NCI-H146 treated with DMSO at 0.1 percent for 48 hours (cell line): ENCODE data around the gene JPH4.
"Not testable (repeated sequence)": the region's sequence is repeated elsewhere in the genome, so short reads cannot be mapped to it uniquely, and the experiment has no call there.

Experiments used
- DNase-seq: peaks from one replicate; lab custom pipeline; 2025; ENCODE audit not compliant: unreplicated experiment; lab: John Stamatoyannopoulos, UW

The JPH4 gene

DNA sequence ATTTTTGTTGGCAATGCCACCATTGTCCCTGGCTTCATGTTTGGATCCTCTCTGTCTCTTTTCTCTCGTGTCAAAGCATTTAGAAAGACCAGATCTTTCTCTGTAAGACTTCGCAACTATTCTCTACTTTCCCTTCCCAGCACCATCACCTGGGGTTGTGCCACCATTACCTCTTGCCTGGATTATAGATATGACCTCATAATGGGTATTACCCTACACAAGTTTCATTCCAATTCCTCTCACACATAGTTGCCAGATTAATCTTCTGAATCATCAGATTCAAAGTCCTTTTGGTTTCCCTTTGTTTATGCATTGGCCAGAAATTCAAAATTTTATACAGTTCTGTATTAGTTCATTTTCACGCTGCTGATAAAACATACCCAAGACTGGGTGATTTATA, 30.4 kb upstream of the JPH4 start:
- no peak for DNase-seq

DNA sequence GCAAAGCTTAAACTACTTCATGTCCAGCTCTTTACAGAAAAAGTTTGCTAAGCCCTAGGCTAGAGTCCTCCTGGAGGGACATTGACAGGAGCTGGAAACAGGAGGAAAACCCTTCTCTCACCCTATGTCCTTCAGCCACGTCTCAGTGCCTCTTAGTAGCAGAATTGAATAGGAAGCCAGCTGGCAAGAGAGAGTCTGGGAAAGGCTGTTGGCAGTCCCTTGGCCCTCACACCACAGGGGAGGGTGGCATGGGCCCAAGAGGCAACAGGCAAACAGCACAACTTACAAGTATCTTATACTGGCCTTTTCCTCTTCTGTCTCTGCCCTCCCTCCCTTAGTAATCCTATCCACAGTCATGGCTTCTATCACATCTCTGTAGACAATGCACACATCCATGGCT, 29.9 kb upstream of the JPH4 start:
- DNase-seq = no peak

DNA sequence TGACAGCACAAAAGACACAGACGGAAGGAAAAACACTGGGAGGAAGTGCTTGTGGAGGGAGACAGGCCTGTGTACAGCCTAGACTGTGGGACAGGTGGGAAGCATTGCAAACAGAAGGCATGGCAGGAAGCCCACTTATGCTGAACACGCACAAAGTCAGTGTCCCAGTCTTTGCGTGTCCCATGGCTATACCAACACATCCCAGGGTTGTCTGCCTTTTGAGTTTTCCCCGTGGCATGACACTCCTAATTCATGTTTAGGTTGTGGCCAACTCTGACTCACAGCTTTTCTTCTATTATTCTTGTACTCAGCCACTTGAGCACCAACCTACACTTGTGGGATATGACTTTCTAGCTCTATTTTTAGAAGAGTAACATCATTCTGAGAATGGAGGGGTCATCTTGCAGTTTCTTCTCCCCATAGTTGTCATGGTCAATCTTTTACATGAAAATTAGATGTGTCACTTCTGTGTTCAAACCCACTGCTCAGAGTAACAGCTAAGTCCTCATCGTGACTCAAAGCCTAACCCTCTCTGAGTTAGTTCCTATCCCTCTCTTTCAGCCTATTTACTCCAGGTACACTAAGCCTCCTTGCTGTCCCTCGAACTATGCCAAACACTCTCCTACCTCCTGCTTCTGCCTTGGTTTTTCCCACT, 27.5 kb upstream of the JPH4 start:
- no peak for DNase-seq

DNA sequence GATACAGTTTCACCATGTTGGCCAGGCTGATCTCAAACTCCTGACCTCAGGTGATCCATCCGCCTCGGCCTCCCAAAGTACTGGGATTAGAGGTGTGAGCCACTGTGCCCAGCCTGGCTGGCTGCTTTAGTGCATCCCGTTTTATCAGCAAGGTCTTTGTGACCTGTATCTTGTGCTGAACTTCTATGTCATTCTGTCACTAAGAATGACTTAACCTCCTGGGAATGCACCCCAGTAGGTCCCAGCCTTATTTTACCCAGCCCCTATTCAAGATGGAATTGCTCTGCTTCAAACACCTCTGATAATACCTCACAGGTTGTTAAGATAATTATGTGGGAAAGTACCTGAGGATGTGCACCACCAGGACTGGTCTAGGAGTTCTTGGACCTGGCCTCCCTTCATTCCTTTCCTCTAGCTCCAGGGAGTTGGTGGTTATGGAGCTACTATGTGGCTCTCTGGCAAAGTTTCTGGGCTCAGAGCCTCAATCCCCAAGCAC, 26.1 kb upstream of the JPH4 start:
- no peak for DNase-seq

DNA sequence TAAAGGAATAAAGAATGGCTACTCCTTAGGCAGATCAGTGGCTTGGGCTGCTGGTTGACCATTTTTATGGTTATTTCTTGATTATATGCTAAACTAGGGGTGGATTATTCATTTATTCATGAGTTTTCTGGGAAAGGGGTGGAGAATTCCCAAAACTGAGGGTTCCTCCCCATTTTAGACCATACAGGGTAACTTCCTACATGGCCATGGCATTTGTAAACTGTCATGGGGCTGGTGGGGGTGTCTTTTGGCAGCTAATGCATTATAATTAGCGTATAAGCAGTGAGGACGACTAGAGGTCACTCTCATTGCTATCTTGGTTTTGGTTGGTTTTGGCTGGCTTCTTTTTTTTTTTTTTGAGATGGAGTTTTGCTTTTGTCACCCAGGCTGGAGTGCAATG, 25.6 kb upstream of the JPH4 start:
- no peak for DNase-seq

DNA sequence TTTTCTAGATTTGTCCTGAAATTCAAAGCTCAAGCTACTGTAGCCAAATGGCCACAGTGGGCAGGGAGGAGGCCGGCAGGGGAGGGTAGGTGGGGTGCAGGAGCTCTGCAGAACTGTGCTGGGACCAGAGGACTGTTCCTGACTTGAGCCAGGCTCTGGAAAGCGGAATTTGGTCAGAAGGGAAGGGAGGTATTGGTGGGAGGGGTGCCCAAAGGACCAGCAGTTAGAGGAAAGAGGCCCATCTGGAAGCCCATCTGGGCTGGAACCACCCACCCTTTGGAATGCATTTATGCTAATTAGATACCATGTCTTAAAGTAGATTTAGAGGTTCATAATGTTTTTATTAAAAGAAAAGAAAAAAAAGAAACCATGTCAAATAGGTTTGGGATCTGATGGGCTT, 24.5 kb upstream of the JPH4 start:
- DNase-seq = no peak

DNA sequence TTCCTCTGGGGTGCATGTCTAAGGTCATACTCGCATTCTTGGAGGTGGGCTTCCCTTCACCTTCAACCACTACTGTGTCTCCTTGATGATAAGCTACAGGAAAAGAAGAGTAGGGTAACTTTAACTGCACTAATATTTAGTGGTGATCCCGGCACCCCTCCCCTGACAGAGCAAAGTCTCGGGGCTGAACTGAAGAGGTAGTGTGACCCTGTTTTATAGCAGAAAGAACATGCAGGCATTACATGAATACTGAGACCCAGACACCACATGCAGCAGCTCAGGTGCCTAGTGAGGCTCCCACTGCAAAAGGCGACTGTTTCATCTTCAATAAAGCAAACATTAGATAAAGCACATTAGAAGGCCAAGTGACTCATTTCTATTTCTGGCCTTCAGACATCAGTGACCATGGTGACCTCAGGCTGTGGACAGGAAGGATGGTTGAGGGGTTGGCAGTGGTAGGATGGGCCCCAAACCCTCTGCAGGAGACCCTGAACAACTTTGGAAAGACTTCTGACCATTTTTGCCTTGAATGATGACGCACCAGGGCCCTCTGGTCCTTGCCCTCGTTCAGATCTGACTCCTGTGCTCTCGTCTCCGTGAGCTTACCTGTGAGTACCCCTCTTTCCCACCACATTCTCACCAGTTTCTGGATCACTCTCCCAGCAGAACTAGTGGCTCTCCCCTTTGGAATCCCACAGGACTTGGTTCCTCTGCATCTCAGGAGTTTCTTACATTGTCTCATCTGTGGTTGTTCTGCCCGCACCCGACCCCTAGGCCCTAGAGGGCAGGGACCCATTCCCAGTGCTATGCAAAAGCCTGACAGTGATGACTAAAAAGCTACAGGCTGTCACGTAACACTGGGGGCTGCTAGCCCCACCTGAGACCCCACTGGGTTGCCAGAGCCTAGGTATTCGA, 23.8 kb upstream of the JPH4 start:
- no peak for DNase-seq

DNA sequence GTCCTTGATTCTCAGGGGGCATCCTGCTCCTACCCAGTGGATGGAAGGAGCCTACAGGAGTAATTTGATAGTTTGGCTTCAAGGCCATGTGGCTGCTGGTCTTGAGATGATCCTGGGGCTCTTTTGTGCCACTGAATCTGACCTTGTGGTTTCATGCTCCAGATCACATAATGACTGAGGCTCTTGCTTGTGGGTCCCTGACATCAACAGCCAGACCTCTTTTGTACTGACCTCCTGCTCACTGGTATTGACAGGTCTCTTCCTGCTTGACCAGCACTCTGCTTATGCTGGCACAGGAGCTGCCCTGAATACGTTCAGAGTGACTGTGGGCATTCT, 23.2 kb upstream of the JPH4 start:
- DNase-seq = no peak

DNA sequence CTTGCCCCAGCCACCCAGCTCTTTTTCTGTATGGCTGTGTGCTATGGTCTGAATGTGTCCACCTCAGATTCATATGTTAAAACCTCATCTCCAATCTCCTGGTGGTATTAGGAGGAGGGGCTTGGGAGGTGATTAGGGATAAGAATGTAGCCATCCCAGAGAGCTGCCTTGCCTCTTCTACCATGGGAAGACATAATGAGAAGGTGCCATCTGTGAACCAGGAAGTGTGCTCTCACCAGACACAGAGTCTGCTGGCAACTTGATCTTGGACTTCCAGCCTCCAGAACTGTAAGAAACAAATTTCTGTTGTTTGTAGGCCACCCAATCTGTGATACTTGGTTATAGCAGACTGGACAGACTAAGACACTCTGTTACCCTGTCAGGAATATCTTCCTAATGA, 22.8 kb upstream of the JPH4 start:
- DNase-seq = no peak

DNA sequence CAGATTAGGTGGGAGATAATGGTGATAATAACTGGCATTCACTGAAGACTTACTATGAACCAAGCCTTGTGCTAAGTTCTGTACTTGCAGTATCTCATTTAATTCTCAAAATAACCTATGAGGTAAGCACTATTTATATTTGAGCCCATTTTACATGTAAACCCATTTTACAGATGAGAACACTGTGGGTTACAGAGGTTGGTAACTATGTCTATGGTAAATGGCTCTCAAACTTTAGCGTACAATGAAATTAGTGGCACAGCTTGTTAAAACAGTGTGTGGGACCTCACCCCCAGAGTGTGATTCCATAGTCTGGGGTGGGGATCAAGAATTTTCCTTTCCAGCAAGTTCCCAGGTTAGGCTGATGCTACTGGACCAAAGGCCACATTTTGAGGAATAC, 22.2 kb upstream of the JPH4 start:
- DNase-seq = no peak

DNA sequence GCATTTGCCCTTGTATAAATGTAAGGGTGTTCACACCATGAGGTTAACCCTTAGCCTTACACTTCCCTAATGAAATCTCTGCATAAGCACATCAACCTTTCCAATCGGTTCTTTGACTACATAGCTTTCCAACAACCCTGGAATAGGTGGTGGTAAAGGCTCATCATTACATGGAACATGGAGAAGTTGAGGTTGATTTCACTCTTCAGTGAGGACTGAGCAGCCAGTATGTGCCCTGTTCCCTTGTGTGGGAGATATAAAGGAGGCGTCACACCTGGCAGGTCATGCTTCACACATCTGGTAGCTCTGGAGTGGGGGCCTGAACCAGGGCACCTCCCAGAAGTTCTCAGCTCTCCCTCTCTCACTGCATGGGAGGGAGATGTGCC, 21.7 kb upstream of the JPH4 start:
- no peak for DNase-seq

DNA sequence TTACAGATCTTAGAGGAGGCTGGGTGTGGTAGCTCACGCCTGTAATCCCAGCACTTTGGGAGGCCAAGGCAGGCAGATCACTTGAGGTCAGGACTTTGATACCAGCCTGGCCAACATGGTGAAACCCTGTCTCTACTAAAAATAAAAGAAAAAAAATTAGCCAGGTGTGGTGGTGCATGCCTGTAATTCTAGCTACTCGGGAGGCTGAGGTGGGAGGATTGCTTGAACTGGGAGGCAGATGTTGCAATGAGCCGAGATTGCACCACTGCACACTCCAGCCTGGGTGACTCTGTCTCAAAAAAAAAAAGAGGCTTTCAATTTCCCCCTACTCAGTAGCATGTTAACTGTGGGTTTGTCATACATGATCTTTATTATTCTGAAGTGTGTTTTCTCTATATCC, 15.6 kb upstream of the JPH4 start:
- not testable (repeated sequence) for DNase-seq

DNA sequence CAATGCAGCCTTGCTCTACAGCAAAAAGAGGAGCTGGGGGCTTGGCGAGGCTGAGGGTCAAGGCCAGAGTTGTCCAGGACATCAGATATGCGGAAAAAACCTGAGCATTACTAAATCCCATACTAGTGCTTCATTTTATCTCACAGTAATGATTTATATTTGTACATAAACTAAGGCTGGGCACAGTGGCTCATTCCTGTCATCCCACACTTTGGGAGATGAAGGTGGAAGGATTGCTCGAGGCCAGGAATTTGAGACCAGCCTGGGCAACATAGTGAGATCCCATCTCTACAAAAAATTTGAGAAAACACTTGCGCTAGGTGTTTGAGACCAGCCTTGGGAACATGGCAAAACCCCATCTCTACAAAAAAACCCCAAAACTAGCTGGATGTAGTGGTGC, 11.6 kb upstream of the JPH4 start:
- DNase-seq = no peak

DNA sequence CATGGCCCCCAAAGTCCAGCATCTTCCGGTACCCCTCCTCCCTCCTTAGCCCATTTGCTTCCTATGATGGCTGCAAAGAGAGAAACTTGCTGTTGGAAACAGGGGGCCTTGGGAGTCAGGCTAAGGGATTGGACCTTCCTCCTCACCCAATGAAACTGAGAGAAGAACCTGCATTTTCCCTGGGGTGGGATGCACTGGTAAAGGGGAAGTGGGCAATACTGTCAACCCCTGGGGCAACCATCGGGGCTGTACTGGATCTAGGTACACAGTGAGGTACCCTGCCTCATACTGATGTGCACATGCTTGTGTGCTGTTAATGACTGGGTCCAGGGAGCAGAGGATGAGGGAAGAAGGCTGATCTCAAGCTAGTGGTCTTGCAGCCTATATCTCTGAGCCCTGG, 11.0 kb upstream of the JPH4 start:
- no peak for DNase-seq

DNA sequence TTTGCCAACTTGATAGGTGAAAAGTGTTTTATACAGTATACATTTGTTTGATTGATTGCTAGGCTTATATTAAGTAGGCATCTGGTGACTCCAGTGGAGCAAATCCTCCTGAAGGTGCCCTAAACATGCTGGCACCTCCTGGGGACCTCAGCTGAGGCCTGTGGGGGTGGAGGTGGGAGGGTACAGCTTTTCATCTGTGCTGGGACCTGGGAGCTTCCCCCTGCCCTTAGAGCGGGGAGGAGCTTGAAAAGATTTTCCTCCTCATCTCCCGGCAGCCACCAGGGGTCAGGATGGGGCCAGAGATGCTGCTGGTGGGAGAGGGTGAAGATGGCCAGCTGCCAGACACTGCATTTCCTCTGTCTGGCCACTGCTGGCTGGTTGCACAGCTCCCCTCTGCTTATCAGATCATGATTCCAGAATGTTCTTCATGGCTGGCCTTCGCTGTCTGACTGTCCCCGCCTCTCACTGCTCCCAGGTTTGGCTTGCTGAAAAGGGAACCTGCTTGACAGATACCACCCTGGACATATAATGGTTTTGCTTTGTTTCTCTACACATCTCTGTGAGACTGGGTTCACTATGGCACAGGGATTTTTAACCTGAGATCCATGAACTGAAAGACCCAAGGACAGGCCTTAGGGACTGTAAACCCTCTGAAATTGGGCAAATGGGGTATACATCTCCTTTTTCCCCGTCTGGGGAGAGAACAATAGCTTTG, 10.5 kb upstream of the JPH4 start:
- peak; percentile 69 for DNase-seq

DNA sequence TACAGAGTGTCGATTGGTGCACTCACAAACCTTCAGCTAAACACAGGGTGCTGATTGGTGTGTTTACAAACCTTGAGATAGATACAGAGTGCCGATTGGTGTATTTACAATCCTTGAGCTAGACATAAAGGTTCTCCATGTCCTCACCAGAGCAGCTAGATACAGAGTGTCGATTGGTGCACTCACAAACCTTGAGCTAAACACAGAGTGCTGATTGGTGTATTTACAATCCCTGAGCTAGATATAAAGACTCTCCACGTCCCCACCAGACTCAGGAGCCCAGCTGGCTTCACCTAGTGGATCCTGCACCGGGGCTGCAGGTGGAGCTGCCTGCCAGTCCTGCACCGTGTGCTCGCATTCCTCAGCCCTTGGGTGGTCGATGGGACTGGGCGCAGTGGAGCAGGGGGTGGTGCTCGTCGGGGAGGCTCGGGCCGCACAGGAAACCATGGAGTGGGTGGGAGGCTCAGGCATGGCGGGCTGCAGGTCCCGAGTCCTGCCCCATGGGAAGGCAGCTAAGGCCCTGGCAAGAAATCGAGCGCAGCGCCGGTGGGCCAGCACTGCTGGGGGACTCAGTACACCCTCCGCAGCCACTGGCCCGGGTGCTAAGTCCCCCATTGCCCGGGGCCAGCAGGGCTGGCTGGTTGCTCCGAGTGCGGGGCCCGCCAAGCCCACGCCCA, 6.1 kb upstream of the JPH4 start:
- DNase-seq = not testable (repeated sequence)

DNA sequence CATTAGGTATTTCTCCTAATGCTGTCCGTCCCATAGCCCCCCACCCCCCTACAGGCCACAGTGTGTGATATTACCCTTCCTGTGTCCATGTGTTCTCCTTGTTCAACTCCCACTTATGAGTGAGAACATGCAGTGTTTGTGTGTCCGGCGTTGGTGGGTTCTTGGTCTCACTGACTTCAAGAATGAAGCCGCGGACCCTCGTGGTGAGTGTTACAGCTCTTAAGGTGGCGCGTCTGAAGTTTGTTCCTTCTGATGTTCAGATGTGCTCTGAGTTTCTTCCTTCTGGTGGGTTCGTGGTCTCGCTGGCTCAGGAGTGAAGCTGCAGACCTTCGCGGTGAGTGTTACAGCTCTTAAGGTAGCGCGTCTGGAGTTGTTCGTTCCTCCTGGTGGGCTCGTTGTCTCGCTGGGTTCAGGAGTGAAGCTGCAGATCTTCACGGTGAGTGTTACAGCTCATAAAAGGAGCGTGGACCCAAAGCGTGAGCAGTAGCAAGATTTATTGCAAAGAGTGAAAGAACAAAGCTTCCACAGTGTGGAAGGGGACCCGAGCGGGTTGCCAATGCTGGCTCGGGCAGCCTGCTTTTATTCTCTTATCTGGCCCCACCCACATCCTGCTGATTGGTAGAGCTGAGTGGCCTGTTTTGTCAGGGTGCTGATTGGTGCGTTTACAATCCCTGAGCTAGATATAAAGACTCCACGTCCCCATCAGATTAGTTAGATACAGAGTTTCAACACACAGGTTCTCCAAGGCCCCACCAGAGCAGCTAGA, 5.4 kb upstream of the JPH4 start:
- not testable (repeated sequence) for DNase-seq

DNA sequence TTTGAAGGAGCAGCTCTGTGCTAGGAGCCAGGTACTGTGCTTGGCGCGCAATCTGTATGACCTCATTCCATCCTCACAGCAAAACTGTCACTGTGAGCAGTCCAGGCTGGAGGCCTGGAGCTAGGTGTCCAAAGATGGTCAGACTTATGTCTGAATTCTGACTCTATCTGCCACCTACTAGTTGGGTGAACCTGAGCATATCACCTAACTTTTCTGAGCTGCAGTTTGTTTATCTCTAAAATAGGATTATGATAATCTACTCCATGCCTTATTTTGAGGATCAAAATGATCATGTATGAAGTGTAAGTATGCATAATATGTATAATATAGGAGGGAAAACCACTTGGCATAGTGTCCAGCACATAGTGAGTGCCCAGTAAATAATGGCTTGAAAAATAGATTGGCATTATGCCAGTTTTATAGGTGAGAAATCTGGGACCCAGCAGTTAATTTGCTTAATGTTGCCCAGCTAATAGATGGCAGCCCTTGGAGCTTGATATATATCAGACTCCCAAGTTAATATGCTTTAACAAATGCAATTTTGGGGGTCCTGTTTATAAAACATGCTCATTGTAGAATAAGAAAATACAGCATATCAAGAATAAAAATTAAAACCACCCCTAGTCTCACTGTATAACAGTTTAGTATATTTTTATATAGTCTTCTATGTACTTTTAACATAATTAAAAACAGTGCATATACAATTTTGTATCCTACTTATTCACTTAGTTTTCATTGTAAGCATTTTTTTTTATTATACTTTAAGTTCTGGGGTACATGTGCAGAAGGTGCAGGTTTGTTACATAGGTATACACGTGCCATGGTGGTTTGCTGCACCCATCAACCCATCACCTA, 4.5 kb upstream of the JPH4 start:
- DNase-seq = no peak

DNA sequence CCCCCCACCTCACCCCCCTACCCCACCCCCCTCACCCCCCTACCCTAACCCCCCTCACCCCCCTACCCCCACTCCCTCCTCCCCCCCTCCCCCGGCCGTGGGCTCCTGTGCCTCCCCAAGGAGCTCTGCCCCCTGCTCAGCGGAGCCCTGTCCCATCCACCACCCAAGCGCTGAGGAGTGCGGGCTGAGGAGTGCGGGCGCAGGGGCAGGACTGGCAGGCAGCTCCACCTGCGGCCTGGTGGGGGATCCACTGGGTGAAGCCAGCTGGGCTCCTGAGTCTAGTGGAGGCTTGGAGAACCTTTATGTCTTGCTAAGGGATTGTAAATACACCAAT, 2.3 kb upstream of the JPH4 start:
- no peak for DNase-seq
